H1 (cell line): ENCODE results near the gene FCHSD1. TPM values are rescaled to one million over a fixed set of nuclear protein-coding genes. Genes with fewer than 3 reads are reported as not detected.

Source experiments
- CTCF ChIA-PET: fragments of 300-600 bp; sonication (Branson Sonifier 250); formaldehyde crosslinking; loops from one replicate; lab custom pipeline; 2021; ENCODE audit not compliant: partially characterized antibody; lab: Charles Lee
- POLR2A ChIA-PET: fragments of 300-600 bp; sonication (Branson Sonifier 250); formaldehyde crosslinking; loops from one replicate; lab custom pipeline; 2021; ENCODE audit warnings: inconsistent platforms; ENCODE audit not compliant: partially characterized antibody; lab: Charles Lee
- DNase-seq, 2 experiments: peaks; one replicate each; pipeline versions ENCODE4 v3.0.0 to v3.0.0-alpha.2; 2010 to 2022; ENCODE audit warnings: low spot score in 2 of 2, low read depth in 1 of 2, mixed read lengths in 1 of 2
- FAIRE-seq: peaks from 2 replicates; lab custom pipeline; 2011; peaks lifted over from hg19 to GRCh38; lab: Jason Lieb, UNC
- H2AFZ ChIP-seq: 2 replicates; pipeline ENCODE4 v1.8.1; 2012; ENCODE audit warnings: low read length, inconsistent platforms
- H2AK5ac ChIP-seq: 2 replicates; pipeline ENCODE4 v1.6.1; 2013; ENCODE audit warnings: low read depth, low read length
- H2BK120ac ChIP-seq: replicated peaks from 2 replicates; pipeline ENCODE3; 2013; ENCODE audit warnings: low read depth, low read length, inconsistent platforms
- H2BK12ac ChIP-seq: 2 replicates; pipeline ENCODE4 v1.6.1; 2013; ENCODE audit warnings: low read depth, low read length
- H2BK15ac ChIP-seq: 2 replicates; pipeline ENCODE4 v1.6.1; 2013; ENCODE audit warnings: low read length
- H2BK20ac ChIP-seq: 2 replicates; pipeline ENCODE4 v1.6.1; 2013; ENCODE audit warnings: low read length
- H2BK5ac ChIP-seq: 2 replicates; pipeline ENCODE4 v1.6.1; 2013; ENCODE audit warnings: low read depth, low read length
- H3K14ac ChIP-seq: 2 replicates; pipeline ENCODE4 v1.6.1; 2013; ENCODE audit warnings: inconsistent platforms; ENCODE audit not compliant: insufficient read length
- H3K18ac ChIP-seq: 2 replicates; pipeline ENCODE4 v1.6.1; 2013; ENCODE audit warnings: low read length; ENCODE audit errors: extremely low read depth
- H3K23ac ChIP-seq: 2 replicates; pipeline ENCODE4 v1.6.1; 2013; ENCODE audit warnings: inconsistent platforms; ENCODE audit not compliant: insufficient read length
- H3K23me2 ChIP-seq: 2 replicates; pipeline ENCODE4 v1.6.1; 2013; ENCODE audit warnings: low read depth, low read length
- H3K27ac ChIP-seq: 2 replicates; pipeline ENCODE4 v1.6.1; 2011; ENCODE audit warnings: low read depth, low read length, inconsistent platforms
- H3K27me3 ChIP-seq, 4 experiments: replicated peaks in 1 of 4; 1 replicate in 1 of 4; 2 replicates in 3 of 4; pipeline versions ENCODE4 v1.6.1 to v1.8.1; 2011 to 2013; ENCODE audit warnings: low read length in 3 of 4, mild to moderate bottlenecking in 3 of 4, inconsistent platforms in 2 of 4, mixed read lengths in 2 of 4, moderate library complexity in 1 of 4; ENCODE audit not compliant: control insufficient read depth in 3 of 4, insufficient read depth in 3 of 4; ENCODE audit errors: extremely low read depth in 1 of 4
- H3K36me3 ChIP-seq, 4 experiments: 2 replicates each; pipeline versions ENCODE4 v1.6.1 to v1.8.1; 2011 to 2013; ENCODE audit warnings: mild to moderate bottlenecking in 4 of 4, low read length in 3 of 4, moderate library complexity in 2 of 4, control low read depth in 1 of 4, inconsistent platforms in 1 of 4; ENCODE audit not compliant: insufficient read depth in 4 of 4, control insufficient read depth in 2 of 4
- H3K4ac ChIP-seq: replicated peaks from 2 replicates; pipeline ENCODE3; 2013; ENCODE audit warnings: low read length, low read depth, mixed read lengths, inconsistent platforms; ENCODE audit not compliant: insufficient read length
- H3K4me1 ChIP-seq, 4 experiments: replicated peaks in 1 of 4; 1 replicate in 1 of 4; 2 replicates in 3 of 4; pipeline versions ENCODE4 v1.6.1 to v1.8.1; 2011 to 2013; ENCODE audit warnings: low read length in 3 of 4, inconsistent platforms in 2 of 4, mixed read lengths in 1 of 4; ENCODE audit not compliant: insufficient read depth in 4 of 4, control insufficient read depth in 3 of 4
- H3K4me2 ChIP-seq, 2 experiments: 2 replicates each; pipeline versions ENCODE4 v1.6.1 to v1.8.1; 2011 to 2013; ENCODE audit warnings: low read depth in 2 of 2, low read length in 2 of 2, control low read depth in 1 of 2, inconsistent platforms in 1 of 2, mild to moderate bottlenecking in 1 of 2; ENCODE audit not compliant: insufficient read depth in 1 of 2
- H3K4me3 ChIP-seq, 4 experiments: fragments of 200-600, 300-600 bp in 1 of 4; sonication (generic), shearing (Covaris generic), sonication (Bioruptor Twin) in 1 of 4; 2 replicates each; pipeline versions ENCODE4 v1.5.1 to v1.8.1; 2011 to 2016; ENCODE audit warnings: low read length in 4 of 4, low read depth in 3 of 4, control low read depth in 2 of 4, inconsistent platforms in 2 of 4, mild to moderate bottlenecking in 2 of 4, mixed read lengths in 1 of 4, moderate library complexity in 1 of 4; ENCODE audit not compliant: insufficient read depth in 2 of 4; ENCODE audit errors: extremely low read depth in 1 of 4
- H3K56ac ChIP-seq: replicated peaks from 2 replicates; pipeline ENCODE3; 2013; ENCODE audit warnings: low read depth, mild to moderate bottlenecking, mixed read lengths, low read length, inconsistent platforms; ENCODE audit not compliant: insufficient read length
- H3K79me1 ChIP-seq: 2 replicates; pipeline ENCODE4 v1.6.1; 2013; ENCODE audit warnings: low read depth, low read length, control low read depth
- H3K79me2 ChIP-seq, 2 experiments: 2 replicates each; pipeline versions ENCODE4 v1.6.1 to v1.8.1; 2012 to 2013; ENCODE audit warnings: low read length in 2 of 2, mild to moderate bottlenecking in 2 of 2, inconsistent platforms in 1 of 2; ENCODE audit not compliant: insufficient read depth in 2 of 2, control insufficient read depth in 1 of 2
- H3K9ac ChIP-seq, 4 experiments: replicated peaks in 1 of 4; 1 replicate in 1 of 4; 2 replicates in 3 of 4; pipeline versions ENCODE4 v1.6.1 to v1.8.1; 2011 to 2013; ENCODE audit warnings: low read depth in 3 of 4, low read length in 3 of 4, control low read depth in 2 of 4, mild to moderate bottlenecking in 2 of 4, moderate library complexity in 2 of 4, inconsistent platforms in 1 of 4; ENCODE audit errors: extremely low read depth in 1 of 4
- H3K9me3 ChIP-seq, 2 experiments: 2 replicates each; pipeline versions ENCODE4 v1.6.1 to v1.8.1; 2012 to 2013; ENCODE audit warnings: mild to moderate bottlenecking in 2 of 2, moderate library complexity in 2 of 2, control low read depth in 1 of 2, inconsistent platforms in 1 of 2, low read depth in 1 of 2, low read length in 1 of 2, mixed read lengths in 1 of 2; ENCODE audit not compliant: insufficient read depth in 2 of 2
- H4K20me1 ChIP-seq, 2 experiments: replicated peaks in 1 of 2; 2 replicates each; pipeline versions ENCODE3 to v1.8.1; 2011 to 2013; ENCODE audit warnings: inconsistent platforms in 2 of 2, low read length in 2 of 2, mild to moderate bottlenecking in 1 of 2; ENCODE audit not compliant: insufficient read depth in 2 of 2, control insufficient read depth in 1 of 2
- H4K5ac ChIP-seq: 2 replicates; pipeline ENCODE4 v1.6.1; 2013; ENCODE audit warnings: low read length, low read depth, mixed read lengths, inconsistent platforms; ENCODE audit not compliant: insufficient read length
- H4K8ac ChIP-seq: 2 replicates; pipeline ENCODE4 v1.8.0; 2013; ENCODE audit warnings: mild to moderate bottlenecking, moderate library complexity, low read length, inconsistent platforms; ENCODE audit not compliant: insufficient read depth; ENCODE audit errors: extremely low read depth
- H4K91ac ChIP-seq: replicated peaks from 2 replicates; pipeline ENCODE3; 2013; ENCODE audit warnings: low read length, mixed read lengths, inconsistent platforms; ENCODE audit not compliant: insufficient read length
- BCL11A ChIP-seq, 2 experiments: IDR thresholded peaks; one replicate each; pipeline ENCODE4 v1.6.1; 2011; ENCODE audit warnings: low read depth in 2 of 2, low read length in 2 of 2, mild to moderate bottlenecking in 2 of 2
- CBX8 ChIP-seq: fragments of 300-800, 300-1000 bp; sonication (generic); IDR thresholded peaks from 2 replicates; pipeline ENCODE4 v1.7.1; 2016; ENCODE audit warnings: low read depth, low read length, borderline replicate concordance
- KDM4A ChIP-seq: IDR thresholded peaks from one replicate; pipeline ENCODE4 v1.7.1; 2012; ENCODE audit warnings: low read depth, mild to moderate bottlenecking, moderate library complexity, low read length, inconsistent platforms; ENCODE audit not compliant: severe bottlenecking
- POLR2A ChIP-seq, 2 experiments: IDR thresholded peaks; 1 replicate in 1 of 2; 2 replicates in 1 of 2; pipeline ENCODE4 v1.6.1; 2011; ENCODE audit warnings: low read depth in 2 of 2, low read length in 2 of 2, mild to moderate bottlenecking in 2 of 2; ENCODE audit errors: control extremely low read depth in 1 of 2
- SIN3A ChIP-seq, 2 experiments: IDR thresholded peaks in 1 of 2; conservative IDR thresholded peaks in 1 of 2; 2 replicates each; pipeline ENCODE4 v1.6.1; 2011 to 2012; ENCODE audit warnings: low read length in 2 of 2, improper control_type of control experiment in 1 of 2, low read depth in 1 of 2, mild to moderate bottlenecking in 1 of 2
- TBP ChIP-seq: IDR thresholded peaks from 2 replicates; pipeline ENCODE4 v1.6.1; 2011; ENCODE audit warnings: low read depth, low read length, improper control_type of control experiment
- WGBS, 2 experiments: shearing (Covaris generic) in 1 of 2; methylation state at CpG; one replicate each; pipeline versions ENCODE4 v1.1.6 to v1.1.7; 2013 to 2015; ENCODE audit warnings: low lambda C conversion rate in 2 of 2, mixed read lengths in 2 of 2, inconsistent platforms in 1 of 2, low coverage in 1 of 2, missing lambda C conversion rate in 1 of 2; ENCODE audit not compliant: insufficient replicate concordance in 2 of 2, insufficient coverage in 1 of 2, insufficient read length in 1 of 2; ENCODE audit errors: extremely low coverage in 1 of 2, missing lambda C conversion rate in 1 of 2; 5-methylcytosine and 5-hydroxymethylcytosine counted together
- polyA plus RNA-seq, 7 experiments: library from polyadenylated mRNA; depleted of rRNA in 3 of 7; stranded (reverse) in 5 of 7; unstranded in 2 of 7; fragments of >200 nt in 5 of 7; fragments of 200-250 nt in 2 of 7; gene quantifications; 1 replicate in 5 of 7; 2 replicates in 1 of 7; 4 replicates in 1 of 7; pipeline versions ENCODE4 v1.2.1 to v1.2.3, GENCODE V29; 2011 to 2013; ENCODE audit warnings: missing spikeins in 2 of 7, mixed read lengths in 2 of 7
- total RNA-seq: library from RNA; stranded (reverse); fragmentation: NEBNext Ultra II Directional; extraction: Animal tissue kit (Norgen Biotek cat#: 25700); gene quantifications from 2 replicates; pipeline ENCODE4 v1.2.1, GENCODE V29; 2021

The FCHSD1 gene
- total and polyA plus RNA-seq, 2 of the 8 experiments (the other 6 are each of a cell fraction or from before 2014, with no cell fraction given): 22.0 to 30.1 TPM

- peak overlapping the region; percentile 90; the same call in 1 of the 2 replicates for H2BK20ac ChIP-seq
- peaks cover 0 to 6% of the 10 kb centered on the region in 2 experiments; a peak in 1 of 4 replicates for H3K79me2 ChIP-seq
- H2BK12ac ChIP-seq: peak overlapping the region; percentile 89; the same call in 1 of the 2 replicates
- no peaks in the 10 kb centered on the region for H3K27me3 ChIP-seq
- H3K23ac ChIP-seq: no peak overlapping the region
- H3K4me2 ChIP-seq: peak overlapping the region; percentile 88 to 97
- peaks cover 15% of the 10 kb centered on the region for H3K23me2 ChIP-seq
- H2AK5ac ChIP-seq: peak overlapping the region; percentile 88
- peak overlapping the region; percentile 98 for H2BK5ac ChIP-seq
- peak overlapping the region; percentile 3 for H3K56ac ChIP-seq
- H3K4me3 ChIP-seq: peak overlapping the region; percentile 36 to 73 (median 52); a peak in 7 of 8 replicates
- H4K8ac ChIP-seq: no peak overlapping the region
- ChIA-PET CTCF (interaction anchor here (0.5 to 7.3 kb wide), 10 partner anchors 11 to 279 kb away, joined by 3 to 59 read pairs (median 4); partner anchors contain the start of genes DELE1 and PCDH1), POLR2A (interaction anchor here (0.8 to 3.8 kb wide), 11 partner anchors 12 to 331 kb away, joined by 3 to 18 read pairs (median 4); partner anchors contain the start of genes FCHSD1, HDAC3, PCDH1 and RELL2)
- H4K20me1 ChIP-seq: no peaks in the 10 kb centered on the region
- peak overlapping the region; percentile 37; the same call in 1 of the 2 replicates for H3K27ac ChIP-seq
- H4K91ac ChIP-seq: peak overlapping the region; percentile 92
- H2BK15ac ChIP-seq: peak overlapping the region; percentile 97
- DNase-seq (no peak), FAIRE-seq (no peak)
- H3K9me3 ChIP-seq: no peaks in the 10 kb centered on the region
- H3K4me1 ChIP-seq: peaks cover 10 to 29% (median 20%) of the 10 kb centered on the region in 4 experiments
- peak overlapping the region; percentile 98 for H3K18ac ChIP-seq
- H3K9ac ChIP-seq: peak overlapping the region in 3 of 4 experiments; percentile 22 to 52 (median 31); a peak in 5 of 7 replicates
- 23% methylated on average over 2 of the region's 2 CpGs; no CpG with 5 or more reads in 1 of the 2 experiments for WGBS, 2 experiments
- H2BK120ac ChIP-seq: peak overlapping the region; percentile 6
- no peak overlapping the region for H3K14ac ChIP-seq
- no peak overlapping the region for H2AFZ ChIP-seq
- H3K4ac ChIP-seq: peak overlapping the region; percentile 28
- peak overlapping the region; percentile 82 for H4K5ac ChIP-seq
- no peaks in the 10 kb centered on the region; the same call in 1 of the 2 replicates for H3K79me1 ChIP-seq
- H3K36me3 ChIP-seq: peaks cover 0 to 10% (median 2%) of the 10 kb centered on the region in 4 experiments; a peak in 5 of 8 replicates
- TF ChIP-seq SIN3A (conservative IDR thresholded peaks at IDR 0.05 in 1 of 2, IDR thresholded peaks at IDR 0.05 in 1 of 2; ENCODE audit: low read depth in 1 of 2, low read length in 2 of 2): 0 out of 4 replicates have a peak, but pooled peaks of 1 of the 2 experiments have one; percentile 17
- TF ChIP-seq TBP: no peak
- no peak for TF ChIP-seq BCL11A (IDR thresholded peaks at IDR 0.05; ENCODE audit: low read depth in 2 of 2, low read length in 2 of 2)
- no peak for TF ChIP-seq KDM4A
- TF ChIP-seq CBX8: no peak
- TF ChIP-seq POLR2A (IDR thresholded peaks at IDR 0.05; ENCODE audit: control extremely low read depth in 1 of 2, low read depth in 2 of 2, low read length in 2 of 2): peak in 1 of 2 experiments; percentile 60; a peak in 1 of 3 replicates
These were observed 30.1 kb upstream of the FCHSD1 start for GRCh38 chr5:141681295-141681694.
